SU-DHL-6 (cell line): Measurements from ENCODE around the gene PTPN1.

Source experiments
- H2AFZ ChIP-seq: fragments of 200-600 bp; sonication (generic); 2 replicates; pipeline ENCODE4 v1.6.1; 2014; ENCODE audit warnings: low read depth, mild to moderate bottlenecking, moderate library complexity, mixed read lengths, antibody characterized with exemption, low read length; ENCODE audit not compliant: severe bottlenecking
- H3F3A ChIP-seq: fragments of 200-600 bp; shearing (Covaris generic); 2 replicates; pipeline ENCODE4 v1.6.0; 2016; ENCODE audit warnings: antibody characterized with exemption, mild to moderate bottlenecking; ENCODE audit not compliant: insufficient read depth
- H3K27ac ChIP-seq: fragments of 200-600 bp; sonication (generic); 2 replicates; pipeline ENCODE4 v1.5.1; 2016; ENCODE audit warnings: low read depth, mild to moderate bottlenecking, low read length, moderate library complexity, mixed read lengths
- H3K27me3 ChIP-seq: fragments of 200-600 bp; sonication (generic), shearing (Covaris generic); 2 replicates; pipeline ENCODE4 v1.6.0; 2014; ENCODE audit warnings: mild to moderate bottlenecking, low read length
- H3K36me3 ChIP-seq: fragments of 200-600 bp; sonication (generic); 2 replicates; pipeline ENCODE4 v1.6.1; 2014; ENCODE audit warnings: mild to moderate bottlenecking, low read length, mixed read lengths
- H3K4me2 ChIP-seq: fragments of 300-600, 200-600 bp; shearing (Covaris generic), sonication (generic); 2 replicates; pipeline ENCODE4 v1.6.0; 2014; ENCODE audit warnings: low read length, low read depth, mild to moderate bottlenecking; ENCODE audit not compliant: poor library complexity, severe bottlenecking
- H3K4me3 ChIP-seq: fragments of 200-600 bp; sonication (generic); 2 replicates; pipeline ENCODE4 v1.5.1; 2014; ENCODE audit warnings: antibody characterized with exemption, low read length, mild to moderate bottlenecking, mixed read lengths; ENCODE audit not compliant: insufficient read depth, poor library complexity, severe bottlenecking
- H3K79me2 ChIP-seq: fragments of 200-600 bp; sonication (generic); 2 replicates; pipeline ENCODE4 v1.6.1; 2014; ENCODE audit warnings: mild to moderate bottlenecking, low read length, moderate library complexity; ENCODE audit not compliant: insufficient read depth
- H3K9ac ChIP-seq: fragments of 200-600 bp; sonication (generic); 2 replicates; pipeline ENCODE4 v1.7.0; 2014; ENCODE audit warnings: mild to moderate bottlenecking, low read length
- H3K9me2 ChIP-seq: fragments of 200-600 bp; sonication (generic); replicated peaks from 2 replicates; pipeline ENCODE4 v1.6.1; 2014; ENCODE audit warnings: low read length; ENCODE audit not compliant: insufficient read depth
- H3K9me3 ChIP-seq: fragments of 200-600 bp; sonication (generic); 2 replicates; pipeline ENCODE4 v1.6.1; 2014; ENCODE audit warnings: low read length, mixed read lengths; ENCODE audit not compliant: insufficient read depth
- H4K20me1 ChIP-seq: fragments of 200-600 bp; sonication (generic); 2 replicates; pipeline ENCODE4 v1.6.1; 2014; ENCODE audit warnings: low read depth, mild to moderate bottlenecking, antibody characterized with exemption, low read length, moderate library complexity, mixed read lengths
- CTCF ChIP-seq: fragments of 200-600 bp; sonication (generic); IDR thresholded peaks from one replicate; pipeline ENCODE4 v1.5.1; 2017; ENCODE audit warnings: antibody characterized with exemption, mild to moderate bottlenecking, low read length, moderate library complexity; ENCODE audit not compliant: insufficient read depth, poor library complexity, severe bottlenecking
- EZH2phosphoT487 ChIP-seq: fragments of 200-600 bp; sonication (generic), shearing (Covaris generic); conservative IDR thresholded peaks from 2 replicates; pipeline ENCODE4 v1.6.1; 2018; ENCODE audit warnings: mild to moderate bottlenecking, antibody characterized with exemption, low read length, moderate library complexity, mixed read lengths

Gene PTPN1

GRCh38 chr20:50625986-50626677 lies 115.9 kb downstream of the PTPN1 start:
- H3F3A ChIP-seq, result no peaks in the 10 kb centered on the region
- no peaks in the 10 kb centered on the region for H3K27me3 ChIP-seq
- H3K79me2 ChIP-seq, result no peaks in the 10 kb centered on the region
- no peak overlapping the region for H3K27ac ChIP-seq
- H3K36me3 ChIP-seq, result no peaks in the 10 kb centered on the region
- H3K4me3 ChIP-seq, result no peak overlapping the region
- no peak overlapping the region for H2AFZ ChIP-seq
- H4K20me1 ChIP-seq, result no peaks in the 10 kb centered on the region
- TF ChIP-seq CTCF, result no peak
- no peak for TF ChIP-seq EZH2phosphoT487
- H3K9me2 ChIP-seq, result no peaks in the 10 kb centered on the region
- no peaks in the 10 kb centered on the region for H3K9me3 ChIP-seq
- H3K4me2 ChIP-seq, result no peak overlapping the region
- no peak overlapping the region for H3K9ac ChIP-seq

- Histone ChIP-seq H3K27ac (no peak overlapping the region), H3K79me2 (no peaks in the 10 kb centered on the region), H3K27me3 (no peaks in the 10 kb centered on the region), H3K4me2 (no peak overlapping the region), H3K36me3 (no peaks in the 10 kb centered on the region), H4K20me1 (no peaks in the 10 kb centered on the region), H3K4me3 (no peak overlapping the region), H3K9me3 (no peaks in the 10 kb centered on the region), H3F3A (no peaks in the 10 kb centered on the region), H3K9ac (no peak overlapping the region), H3K9me2 (no peaks in the 10 kb centered on the region), H2AFZ (no peak overlapping the region)
- no peak for TF ChIP-seq CTCF
- no peak for TF ChIP-seq EZH2phosphoT487
Measured at GRCh38 chr20:50627747-50628146, 117.6 kb downstream of the PTPN1 start.

- no peak for TF ChIP-seq EZH2phosphoT487
- no peak for TF ChIP-seq CTCF
- H3K9ac ChIP-seq, result no peak overlapping the region
Measured at GRCh38 chr20:50628332-50628731, 118.1 kb downstream of the PTPN1 start.

More at GRCh38 chr20:50628332-50628731, 118.1 kb downstream of the PTPN1 start:
- Histone ChIP-seq H3K27me3 (no peaks in the 10 kb centered on the region), H3K9me2 (no peaks in the 10 kb centered on the region), H3K27ac (no peak overlapping the region), H3F3A (no peaks in the 10 kb centered on the region), H3K4me2 (no peak overlapping the region), H2AFZ (no peak overlapping the region), H4K20me1 (no peaks in the 10 kb centered on the region), H3K36me3 (no peaks in the 10 kb centered on the region), H3K4me3 (no peak overlapping the region), H3K79me2 (no peaks in the 10 kb centered on the region), H3K9me3 (no peaks in the 10 kb centered on the region)
